SK-N-SH (cell line): ENCODE results near the gene FBXO33.

Experiments
- CHD2 ChIP-seq: fragments of 150-350 bp; IDR thresholded peaks from 2 replicates; pipeline ENCODE4 v1.6.1; 2018; ENCODE audit warnings: low read length; ENCODE audit not compliant: partially characterized antibody
- NFIC ChIP-seq: IDR thresholded peaks from 2 replicates; pipeline ENCODE4 v1.4.0; 2012; ENCODE audit warnings: borderline replicate concordance
- POLR2AphosphoS5 ChIP-seq: IDR thresholded peaks from 2 replicates; pipeline ENCODE4 v1.6.1; 2012; ENCODE audit warnings: low read depth, low read length
- TF ChIP-seq, protein P1 (sequence below): fragments of 200-600 bp; sonication (generic); IDR thresholded peaks from 2 replicates; pipeline ENCODE4 v1.6.1; 2017; ENCODE audit warnings: antibody characterized with exemption, mild to moderate bottlenecking, moderate library complexity

GRCh38 chr14:39372656-39373055 lies 59.6 kb downstream of the FBXO33 start:
- TF ChIP-seq CHD2 (no peak), NFIC (no peak), POLR2AphosphoS5 (no peak)
- TF ChIP-seq, protein P1, sequence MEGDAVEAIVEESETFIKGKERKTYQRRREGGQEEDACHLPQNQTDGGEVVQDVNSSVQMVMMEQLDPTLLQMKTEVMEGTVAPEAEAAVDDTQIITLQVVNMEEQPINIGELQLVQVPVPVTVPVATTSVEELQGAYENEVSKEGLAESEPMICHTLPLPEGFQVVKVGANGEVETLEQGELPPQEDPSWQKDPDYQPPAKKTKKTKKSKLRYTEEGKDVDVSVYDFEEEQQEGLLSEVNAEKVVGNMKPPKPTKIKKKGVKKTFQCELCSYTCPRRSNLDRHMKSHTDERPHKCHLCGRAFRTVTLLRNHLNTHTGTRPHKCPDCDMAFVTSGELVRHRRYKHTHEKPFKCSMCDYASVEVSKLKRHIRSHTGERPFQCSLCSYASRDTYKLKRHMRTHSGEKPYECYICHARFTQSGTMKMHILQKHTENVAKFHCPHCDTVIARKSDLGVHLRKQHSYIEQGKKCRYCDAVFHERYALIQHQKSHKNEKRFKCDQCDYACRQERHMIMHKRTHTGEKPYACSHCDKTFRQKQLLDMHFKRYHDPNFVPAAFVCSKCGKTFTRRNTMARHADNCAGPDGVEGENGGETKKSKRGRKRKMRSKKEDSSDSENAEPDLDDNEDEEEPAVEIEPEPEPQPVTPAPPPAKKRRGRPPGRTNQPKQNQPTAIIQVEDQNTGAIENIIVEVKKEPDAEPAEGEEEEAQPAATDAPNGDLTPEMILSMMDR: no peak
